K562 (cell line): Measurements from ENCODE around the gene ACTR5. TPM values are rescaled to one million over a fixed set of nuclear protein-coding genes. Genes with fewer than 3 reads are reported as not detected.

ENCODE experiments used
- CBFB ChIP-seq: sonication (generic); formaldehyde crosslinking; IDR thresholded peaks from 2 replicates; pipeline ENCODE4 v1.4.0; 2020; ENCODE audit warnings: mild to moderate bottlenecking, missing genetic modification reagents
- CCNT2 ChIP-seq: IDR thresholded peaks from 2 replicates; pipeline ENCODE4 v1.6.1; 2011; ENCODE audit warnings: borderline replicate concordance, low read depth, mild to moderate bottlenecking, moderate library complexity, mixed read lengths, low read length; ENCODE audit not compliant: insufficient read length; ENCODE audit errors: extremely low read depth
- CREBBP ChIP-seq: IDR thresholded peaks from one replicate; pipeline ENCODE4 v1.6.1; 2012; ENCODE audit warnings: low read depth, mild to moderate bottlenecking, control low read depth, inconsistent platforms, low read length
- IRF1 ChIP-seq: sonication (generic); formaldehyde crosslinking; IDR thresholded peaks from 2 replicates; pipeline ENCODE4 v1.8.0; 2022; ENCODE audit warnings: missing genetic modification reagents, mild to moderate bottlenecking, borderline replicate concordance
- MAZ ChIP-seq, 2 experiments: fragments of 450-650 bp in 1 of 2; sonication (generic) in 1 of 2; formaldehyde crosslinking; IDR thresholded peaks in 1 of 2; conservative IDR thresholded peaks in 1 of 2; 2 replicates each; pipeline versions ENCODE4 v1.4.0 to v1.5.0; 2020; ENCODE audit warnings: mild to moderate bottlenecking in 1 of 2, missing genetic modification reagents in 1 of 2
- MIER1 ChIP-seq: fragments of 450-650 bp; IDR thresholded peaks from 2 replicates; pipeline ENCODE4 v1.6.1; 2016; ENCODE audit warnings: antibody characterized with exemption, mild to moderate bottlenecking, low read depth
- MYNN ChIP-seq, 2 experiments: sonication (generic); formaldehyde crosslinking in 1 of 2; IDR thresholded peaks; 2 replicates each; pipeline versions ENCODE4 v1.5.0 to v1.6.1; 2016 to 2020; ENCODE audit warnings: antibody characterized with exemption in 1 of 2, missing genetic modification reagents in 1 of 2
- PHF20 ChIP-seq: fragments of 450-650 bp; IDR thresholded peaks from 2 replicates; pipeline ENCODE4 v1.6.1; 2018; ENCODE audit not compliant: partially characterized antibody
- POLR2H ChIP-seq: IDR thresholded peaks from 2 replicates; pipeline ENCODE4 v1.6.1; 2016; ENCODE audit warnings: missing genetic modification characterization, low read depth, mild to moderate bottlenecking, control low read depth, missing compliant biosample characterization, moderate library complexity
- RFX1 ChIP-seq: fragments of 450-650 bp; IDR thresholded peaks from 2 replicates; pipeline ENCODE4 v1.6.1; 2016; ENCODE audit warnings: mild to moderate bottlenecking, moderate library complexity
- SETDB1 ChIP-seq: IDR thresholded peaks from one replicate; pipeline ENCODE4 v1.6.1; 2012; ENCODE audit warnings: low read length, control low read depth, inconsistent platforms
- SMARCA5 ChIP-seq: fragments of 450-650 bp; IDR thresholded peaks from 2 replicates; pipeline ENCODE4 v1.6.1; 2016
- TEAD4 ChIP-seq, 2 experiments: sonication (generic) in 1 of 2; formaldehyde crosslinking in 1 of 2; IDR thresholded peaks; 2 replicates each; pipeline versions ENCODE4 v1.6.1 to v1.8.0; 2012 to 2022; ENCODE audit warnings: borderline replicate concordance in 1 of 2, inconsistent platforms in 1 of 2, low read length in 1 of 2, mild to moderate bottlenecking in 1 of 2, missing genetic modification reagents in 1 of 2
- XRCC5 ChIP-seq: fragments of 200-400 bp; formaldehyde crosslinking; IDR thresholded peaks from 2 replicates; pipeline ENCODE4 v1.6.1; 2017; ENCODE audit warnings: low read depth, mild to moderate bottlenecking, low read length
- ZNF507 ChIP-seq: conservative IDR thresholded peaks from 2 replicates; pipeline ENCODE4 v1.6.1; 2017; ENCODE audit warnings: missing genetic modification characterization, missing compliant biosample characterization
- ZNF592 ChIP-seq: fragments of 450-650 bp; IDR thresholded peaks from 2 replicates; pipeline ENCODE4 v1.6.1; 2017; ENCODE audit warnings: antibody characterized with exemption, mild to moderate bottlenecking
- polyA plus RNA-seq, 8 experiments: library from polyadenylated mRNA; depleted of rRNA in 4 of 8; stranded (reverse) in 5 of 8; unstranded in 3 of 8; fragments of >200 nt; fragmentation: Nextera tagmentation in 2 of 8; fragmentation: Illumina TruSeq in 1 of 8; extraction: Ambion mirVana in 2 of 8; extraction: Trizol in 1 of 8; gene quantifications; 2 replicates each; pipeline versions ENCODE4 v1.2.1 to v1.2.3, GENCODE V29; 2011 to 2014; ENCODE audit warnings: inconsistent platforms in 1 of 8, missing spikeins in 1 of 8
- total RNA-seq, 7 experiments: library from RNA; depleted of rRNA in 6 of 7; stranded (reverse); fragments of >200 nt in 6 of 7; fragmentation: Illumina TruSeq in 2 of 7; extraction: Trizol in 2 of 7; gene quantifications; 2 replicates each; pipeline versions ENCODE4 v1.2.1 to v1.2.3, GENCODE V29; 2011 to 2021; ENCODE audit warnings: low replicate concordance in 1 of 7
- TF ChIP-seq, protein P1 (sequence below): fragments of 250-450 bp; sonication (Bioruptor Pico); IDR thresholded peaks from 2 replicates; pipeline ENCODE4 v1.5.0; 2020; ENCODE audit warnings: mild to moderate bottlenecking, borderline replicate concordance
- TF ChIP-seq, protein P2 (sequence below), 3 experiments: fragments of 200-800 bp in 1 of 3; sonication (Bioruptor generic) in 1 of 3; sonication (generic) in 1 of 3; formaldehyde crosslinking in 1 of 3; IDR thresholded peaks; 2 replicates each; pipeline versions ENCODE4 v1.6.1 to v1.8.0; 2016 to 2022; ENCODE audit warnings: mild to moderate bottlenecking in 2 of 3, missing compliant biosample characterization in 2 of 3, missing genetic modification characterization in 2 of 3, missing genetic modification reagents in 1 of 3
- TF ChIP-seq, protein P3 (sequence below): fragments of 450-650 bp; IDR thresholded peaks from 2 replicates; pipeline ENCODE4 v1.6.1; 2016; ENCODE audit warnings: low read depth, mild to moderate bottlenecking, moderate library complexity

Gene ACTR5
- total and polyA plus RNA-seq, 9 of the 15 experiments (the other 6 are each of a cell fraction or from before 2014, with no cell fraction given), result 0.93 to 18.8 (median 12.9) TPM

DNA sequence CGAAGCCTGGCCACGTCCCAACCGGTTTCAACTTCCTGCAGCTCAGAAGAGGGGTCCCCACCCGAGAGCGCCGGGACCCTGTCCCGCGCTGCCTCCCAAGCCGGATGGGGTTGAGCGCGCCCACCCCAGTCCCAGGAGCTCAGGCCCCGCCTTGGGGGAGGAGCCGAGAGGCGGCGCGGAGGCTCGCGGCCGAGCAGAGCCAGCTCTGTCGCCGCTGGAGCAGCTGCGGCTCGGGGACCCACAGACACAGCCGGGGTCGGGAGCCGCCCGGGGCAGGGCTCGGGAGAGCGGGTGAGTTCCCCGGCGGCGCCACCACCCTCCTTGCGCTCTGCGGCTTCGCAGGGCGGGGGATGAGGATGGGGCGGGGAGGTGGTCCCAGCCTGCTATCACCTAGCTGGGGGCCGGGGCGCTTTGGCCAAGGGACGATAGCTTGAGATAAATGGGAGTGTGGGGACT lies 57.3 kb downstream of the ACTR5 start, which contains the start of gene PPP1R16B (continued):
- TF ChIP-seq TEAD4 (IDR thresholded peaks at IDR 0.05; ENCODE audit: low read length) (no peak), TEAD4 (CRISPR knock-in tag; IDR thresholded peaks at IDR 0.05; ENCODE audit: borderline replicate concordance) (no peak), ZNF592 (no peak), SMARCA5 (no peak), PHF20 (no peak), MYNN (IDR thresholded peaks at IDR 0.05) (no peak), MYNN (CRISPR knock-in tag; IDR thresholded peaks at IDR 0.05) (no peak), SETDB1 (no peak), MAZ (CRISPR knock-in tag; conservative IDR thresholded peaks at IDR 0.05 in 1 of 2, IDR thresholded peaks at IDR 0.05 in 1 of 2) (peak in 1 of 2 experiments; percentile 13; a peak in 1 of 4 replicates), MIER1 (no peak), CBFB (CRISPR knock-in tag) (no peak), ZNF507 (tag) (no peak), CREBBP (no peak), IRF1 (CRISPR knock-in tag) (no peak), RFX1 (no peak), CCNT2 (no peak), XRCC5 (no peak), POLR2H (tag) (peak; percentile 45; the same call in 1 of the 2 replicates)
- TF ChIP-seq, protein P1, sequence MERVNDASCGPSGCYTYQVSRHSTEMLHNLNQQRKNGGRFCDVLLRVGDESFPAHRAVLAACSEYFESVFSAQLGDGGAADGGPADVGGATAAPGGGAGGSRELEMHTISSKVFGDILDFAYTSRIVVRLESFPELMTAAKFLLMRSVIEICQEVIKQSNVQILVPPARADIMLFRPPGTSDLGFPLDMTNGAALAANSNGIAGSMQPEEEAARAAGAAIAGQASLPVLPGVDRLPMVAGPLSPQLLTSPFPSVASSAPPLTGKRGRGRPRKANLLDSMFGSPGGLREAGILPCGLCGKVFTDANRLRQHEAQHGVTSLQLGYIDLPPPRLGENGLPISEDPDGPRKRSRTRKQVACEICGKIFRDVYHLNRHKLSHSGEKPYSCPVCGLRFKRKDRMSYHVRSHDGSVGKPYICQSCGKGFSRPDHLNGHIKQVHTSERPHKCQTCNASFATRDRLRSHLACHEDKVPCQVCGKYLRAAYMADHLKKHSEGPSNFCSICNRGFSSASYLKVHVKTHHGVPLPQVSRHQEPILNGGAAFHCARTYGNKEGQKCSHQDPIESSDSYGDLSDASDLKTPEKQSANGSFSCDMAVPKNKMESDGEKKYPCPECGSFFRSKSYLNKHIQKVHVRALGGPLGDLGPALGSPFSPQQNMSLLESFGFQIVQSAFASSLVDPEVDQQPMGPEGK (CRISPR knock-in tag), result no peak
- TF ChIP-seq, protein P2, sequence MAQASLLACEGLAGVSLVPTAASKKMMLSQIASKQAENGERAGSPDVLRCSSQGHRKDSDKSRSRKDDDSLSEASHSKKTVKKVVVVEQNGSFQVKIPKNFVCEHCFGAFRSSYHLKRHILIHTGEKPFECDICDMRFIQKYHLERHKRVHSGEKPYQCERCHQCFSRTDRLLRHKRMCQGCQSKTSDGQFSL (CRISPR knock-in tag; IDR thresholded peaks at IDR 0.05), result no peak
- TF ChIP-seq, protein P2 (tag; IDR thresholded peaks at IDR 0.05), result no peak
- TF ChIP-seq, protein P3, sequence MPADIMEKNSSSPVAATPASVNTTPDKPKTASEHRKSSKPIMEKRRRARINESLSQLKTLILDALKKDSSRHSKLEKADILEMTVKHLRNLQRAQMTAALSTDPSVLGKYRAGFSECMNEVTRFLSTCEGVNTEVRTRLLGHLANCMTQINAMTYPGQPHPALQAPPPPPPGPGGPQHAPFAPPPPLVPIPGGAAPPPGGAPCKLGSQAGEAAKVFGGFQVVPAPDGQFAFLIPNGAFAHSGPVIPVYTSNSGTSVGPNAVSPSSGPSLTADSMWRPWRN, result no peak
